Ascending aorta (tissue), 2 donors: ENCODE measurements around the gene HOXB4. TPM values are rescaled to one million over a fixed set of nuclear protein-coding genes. Genes with fewer than 3 reads are reported as not detected.

Experiments
- DNase-seq, 2 donors: peaks; one replicate each; pipeline ENCODE4 v3.0.0-alpha.2; 2019; ENCODE audit warnings: low spot score in 2 of 2
- H3K27ac ChIP-seq, 2 donors: fragments of 200-600 bp; sonication (generic); one replicate each; pipeline ENCODE4 v1.5.1; 2016 to 2017; ENCODE audit warnings: mild to moderate bottlenecking in 1 of 2
- H3K27me3 ChIP-seq: fragments of 200-600 bp; sonication (generic); one replicate; pipeline ENCODE4 v1.5.1; 2017
- H3K36me3 ChIP-seq, 2 donors: fragments of 200-600 bp; sonication (generic); one replicate each; pipeline ENCODE4 v1.5.1; 2016
- H3K4me1 ChIP-seq, 2 donors: fragments of 200-600 bp; sonication (generic); one replicate each; pipeline ENCODE4 v1.5.1; 2016 to 2017; ENCODE audit warnings: mild to moderate bottlenecking in 1 of 2
- H3K4me3 ChIP-seq, 2 donors: fragments of 200-600 bp; sonication (generic); one replicate each; pipeline ENCODE4 v1.5.1; 2016 to 2017; ENCODE audit warnings: mild to moderate bottlenecking in 1 of 2
- H3K9me3 ChIP-seq, 2 donors: fragments of 200-600 bp; sonication (generic); one replicate each; pipeline ENCODE4 v1.5.1; 2016
- intact Hi-C: fragments of 100-400 bp; cut with DNase I; formaldehyde crosslinking; loops from one replicate; pipeline ENCODE4 v1.15.1; 2023
- total RNA-seq: library from RNA; depleted of rRNA; stranded (reverse); fragments of >200 nt; gene quantifications from one replicate; pipeline ENCODE4 v1.1.0, GENCODE V29; 2016
- TF ChIP-seq, protein P1 (sequence below), 3 experiments: fragments of 200-600 bp in 2 of 3; fragments of 450-650 bp in 1 of 3; sonication (generic) in 2 of 3; IDR thresholded peaks; one replicate each; pipeline ENCODE4 v1.5.1; 2016 to 2019; ENCODE audit warnings: antibody characterized with exemption in 3 of 3, mild to moderate bottlenecking in 1 of 3, moderate library complexity in 1 of 3

The HOXB4 gene
- total RNA-seq, 1 donor from 2014 or later: 20.4 TPM

DNA sequence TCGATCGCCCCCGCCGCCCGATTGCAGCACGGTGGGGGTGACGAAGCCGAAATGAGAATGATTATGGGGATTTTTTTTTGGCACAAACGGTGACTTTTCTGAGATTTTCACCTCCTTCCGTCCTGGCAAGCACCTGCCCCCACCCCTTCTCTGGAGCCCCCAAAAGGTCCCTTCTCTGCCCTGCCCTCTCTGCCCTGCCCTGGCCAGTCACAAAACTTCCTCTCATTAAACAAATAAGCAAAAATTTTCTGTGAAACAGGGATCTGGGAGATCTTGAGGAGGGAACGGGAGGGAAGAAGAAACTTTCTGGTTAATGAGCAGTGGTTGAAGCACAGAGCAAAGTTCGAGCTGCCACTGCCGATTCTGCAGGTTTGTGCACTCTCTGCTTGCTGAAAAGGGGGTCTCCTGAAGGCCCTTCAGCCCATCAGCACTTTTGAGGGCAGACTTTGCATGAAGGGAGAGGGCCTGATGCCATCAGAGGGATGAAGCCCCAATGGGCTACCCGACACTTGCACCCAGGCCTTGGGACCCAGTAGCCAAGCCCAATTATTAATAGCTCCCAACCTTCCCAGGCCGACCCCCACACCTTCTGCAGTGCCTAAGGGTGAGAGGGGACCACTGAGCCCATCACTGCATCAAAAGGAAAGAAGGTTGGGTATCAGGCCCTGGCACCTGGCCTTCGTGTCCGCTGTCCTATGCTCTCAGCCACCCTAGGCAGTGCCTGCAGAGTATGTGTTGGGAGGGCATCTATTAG, 38.0 kb upstream of the HOXB4 start:
- no peaks in the 10 kb centered on the region for H3K36me3 ChIP-seq
- peaks cover 9 to 21% of the 10 kb centered on the region in 2 donors for H3K4me1 ChIP-seq
- DNase-seq: no peak
- intact Hi-C loops: no loop called here
- no peak overlapping the region for H3K27ac ChIP-seq
- H3K27me3 ChIP-seq: peaks cover 27% of the 10 kb centered on the region
- TF ChIP-seq, protein P1, sequence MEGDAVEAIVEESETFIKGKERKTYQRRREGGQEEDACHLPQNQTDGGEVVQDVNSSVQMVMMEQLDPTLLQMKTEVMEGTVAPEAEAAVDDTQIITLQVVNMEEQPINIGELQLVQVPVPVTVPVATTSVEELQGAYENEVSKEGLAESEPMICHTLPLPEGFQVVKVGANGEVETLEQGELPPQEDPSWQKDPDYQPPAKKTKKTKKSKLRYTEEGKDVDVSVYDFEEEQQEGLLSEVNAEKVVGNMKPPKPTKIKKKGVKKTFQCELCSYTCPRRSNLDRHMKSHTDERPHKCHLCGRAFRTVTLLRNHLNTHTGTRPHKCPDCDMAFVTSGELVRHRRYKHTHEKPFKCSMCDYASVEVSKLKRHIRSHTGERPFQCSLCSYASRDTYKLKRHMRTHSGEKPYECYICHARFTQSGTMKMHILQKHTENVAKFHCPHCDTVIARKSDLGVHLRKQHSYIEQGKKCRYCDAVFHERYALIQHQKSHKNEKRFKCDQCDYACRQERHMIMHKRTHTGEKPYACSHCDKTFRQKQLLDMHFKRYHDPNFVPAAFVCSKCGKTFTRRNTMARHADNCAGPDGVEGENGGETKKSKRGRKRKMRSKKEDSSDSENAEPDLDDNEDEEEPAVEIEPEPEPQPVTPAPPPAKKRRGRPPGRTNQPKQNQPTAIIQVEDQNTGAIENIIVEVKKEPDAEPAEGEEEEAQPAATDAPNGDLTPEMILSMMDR (IDR thresholded peaks at IDR 0.05): no peak
- no peak overlapping the region for H3K4me3 ChIP-seq
- H3K9me3 ChIP-seq: no peaks in the 10 kb centered on the region

DNA sequence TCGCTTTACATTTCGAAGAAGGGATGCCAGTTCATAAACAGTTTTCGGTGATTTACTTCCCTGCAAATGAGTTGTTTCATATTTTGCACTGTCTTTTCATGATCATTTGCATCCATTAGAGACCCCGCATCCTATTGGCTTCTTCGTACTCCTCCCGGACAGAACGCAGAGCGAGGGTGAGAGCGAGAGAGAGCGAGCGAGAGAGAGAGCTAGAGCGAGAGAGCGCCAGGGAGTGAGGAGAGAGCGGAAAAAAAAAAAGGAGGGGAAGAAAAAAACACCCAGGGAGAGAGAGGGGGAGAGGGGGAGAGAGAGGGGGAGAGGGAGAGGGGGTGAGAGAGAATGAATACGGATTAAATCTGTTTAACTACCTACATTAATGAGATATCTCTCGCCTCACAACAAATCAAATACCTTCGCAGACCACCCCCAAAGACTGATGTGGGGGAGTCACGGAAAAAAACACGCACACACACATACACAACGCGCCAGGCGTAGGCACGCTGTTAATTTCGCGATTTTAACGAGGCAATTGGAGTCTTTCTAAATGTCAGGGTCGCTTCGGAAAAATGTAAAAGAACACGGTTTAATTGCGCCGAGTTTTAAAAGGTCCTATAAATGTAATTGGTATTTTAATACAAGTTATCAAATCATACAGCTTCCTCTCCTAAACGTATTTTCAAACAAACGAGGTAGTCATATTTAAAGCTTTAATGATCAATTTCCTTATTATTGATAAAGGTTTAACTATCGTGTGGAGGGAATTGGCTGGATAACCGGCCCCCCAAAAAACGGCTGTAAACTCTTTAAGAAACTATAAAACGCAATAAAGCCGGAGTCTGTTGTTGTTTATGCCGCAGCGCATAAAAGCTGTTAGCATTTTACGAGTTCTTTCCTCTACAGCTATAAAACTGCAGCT, 37.2 kb upstream of the HOXB4 start, which contains the start of gene HOXB8:
HOXB8 (minus strand) TSS at position 246 of the 916 bp plus-strand sequence. CDS start 588 bp downstream, outside the sequence.
- intact Hi-C loops: no loop called here
- DNase-seq: no peak
- Histone ChIP-seq H3K36me3 (no peaks in the 10 kb centered on the region), H3K27me3 (peaks cover 27% of the 10 kb centered on the region), H3K9me3 (no peaks in the 10 kb centered on the region), H3K27ac (no peak within 1 kb of the TSS), H3K4me1 (peaks cover 9 to 21% of the 10 kb centered on the region in 2 donors), H3K4me3 (peak within 1 kb of the TSS; percentile 39 to 69)
- TF ChIP-seq, protein P1 (IDR thresholded peaks at IDR 0.05): no peak

DNA sequence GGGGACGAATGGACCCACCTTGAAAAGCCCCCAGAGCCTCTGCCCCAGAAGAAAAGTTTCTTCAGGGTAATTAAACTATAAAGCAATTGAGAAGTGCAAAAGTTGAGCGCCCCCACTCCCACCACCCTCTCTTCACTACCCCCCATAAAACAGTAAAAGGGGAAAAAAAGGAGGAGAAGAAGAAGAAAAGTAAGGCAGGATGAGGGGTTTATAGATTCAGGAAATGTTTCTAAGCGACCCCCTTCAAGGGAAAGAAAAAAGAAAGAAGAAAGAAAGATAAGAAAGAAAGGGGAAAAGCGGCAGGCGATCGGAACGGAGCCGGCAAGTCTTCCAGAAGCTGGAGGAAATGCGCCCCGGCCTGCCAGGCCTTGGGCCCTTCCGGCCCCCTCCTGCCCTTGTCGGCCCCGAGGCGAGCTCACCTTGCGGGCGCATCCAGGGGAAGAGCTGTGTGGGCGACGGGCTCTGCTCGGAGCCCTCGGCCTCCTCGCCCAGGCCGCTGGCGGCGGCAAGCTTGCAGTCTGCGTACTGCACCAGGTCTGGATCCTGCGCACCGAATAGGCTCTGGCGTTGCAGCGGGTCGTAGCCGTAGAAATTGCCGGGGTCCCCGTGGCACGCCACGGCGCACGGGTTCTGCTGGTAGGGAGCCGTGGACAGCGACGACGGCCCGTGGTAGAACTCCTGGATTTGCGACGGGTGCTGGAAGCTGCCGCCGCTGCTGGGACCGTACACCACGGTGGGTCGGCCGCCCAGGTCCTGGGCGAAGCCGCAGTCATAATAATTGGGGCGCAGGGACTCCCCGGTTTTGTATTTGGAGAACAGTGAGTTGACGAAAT, 35.9 kb upstream of the HOXB4 start:
- Histone ChIP-seq H3K27ac (no peak overlapping the region), H3K4me3 (peak overlapping the region; percentile 39 to 69), H3K36me3 (no peaks in the 10 kb centered on the region), H3K9me3 (no peaks in the 10 kb centered on the region), H3K27me3 (peaks cover 27% of the 10 kb centered on the region), H3K4me1 (peaks cover 12 to 29% of the 10 kb centered on the region in 2 donors)
- intact Hi-C loops: loop anchor here (1.0 to 5.0 kb wide), 2 partner anchors 10 to 587 kb away; partner anchors contain the start of gene HOXB6
- TF ChIP-seq, protein P1 (IDR thresholded peaks at IDR 0.05): no peak
- no peak for DNase-seq

DNA sequence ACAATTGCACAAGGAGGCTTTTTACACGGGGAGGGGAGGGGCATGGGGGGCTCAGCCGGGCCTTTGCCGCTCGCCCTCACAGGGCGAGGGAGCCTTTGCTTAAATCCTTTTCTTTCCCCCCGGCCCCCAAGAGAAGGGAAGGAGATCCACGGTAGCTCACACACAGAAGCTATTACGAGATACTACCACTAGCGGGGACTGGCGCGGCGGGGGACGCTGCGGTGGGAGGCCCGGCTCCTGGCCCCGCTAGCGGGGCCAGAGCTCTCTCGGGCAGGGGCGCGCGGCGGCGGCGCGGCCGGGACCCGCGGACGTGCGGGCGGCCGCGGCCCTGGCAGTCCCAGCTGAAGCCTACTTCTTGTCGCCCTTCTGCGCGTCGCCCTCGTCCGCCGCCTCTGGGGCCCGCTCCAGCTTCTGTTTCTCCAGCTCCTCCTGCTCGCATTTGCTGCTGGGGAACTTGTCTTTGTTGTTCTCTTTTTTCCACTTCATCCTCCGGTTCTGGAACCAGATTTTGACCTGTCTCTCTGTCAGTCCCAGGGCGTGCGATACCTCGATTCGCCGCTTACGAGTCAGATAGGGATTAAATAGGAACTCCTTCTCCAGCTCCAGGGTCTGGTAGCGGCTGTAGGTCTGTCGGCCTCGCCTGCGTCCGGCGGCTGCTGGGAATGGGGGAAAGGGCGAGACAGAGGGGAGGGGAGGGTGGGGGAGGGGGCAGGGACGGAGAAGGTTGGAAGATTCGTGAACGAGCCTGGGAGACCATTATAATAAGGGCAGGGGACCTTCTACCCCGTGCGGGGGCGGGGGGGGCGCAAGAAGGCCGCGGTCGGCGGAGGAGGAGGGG, 34.9 kb upstream of the HOXB4 start:
- TF ChIP-seq, protein P1 (IDR thresholded peaks at IDR 0.05): peak in 1 of 3 experiments; percentile 28
- H3K4me1 ChIP-seq: peaks cover 11 to 26% of the 10 kb centered on the region in 2 donors
- DNase-seq: no peak
- no peaks in the 10 kb centered on the region for H3K36me3 ChIP-seq
- peak overlapping the region; percentile 57 to 92 for H3K27ac ChIP-seq
- H3K4me3 ChIP-seq: peak overlapping the region; percentile 69 to 86
- H3K27me3 ChIP-seq: peaks cover 24% of the 10 kb centered on the region
- no peaks in the 10 kb centered on the region for H3K9me3 ChIP-seq
- intact Hi-C loops: loop anchor here (1.0 to 5.0 kb wide), 2 partner anchors 9 to 586 kb away; partner anchors contain the start of gene HOXB6
